ENCODE results near the gene SORBS2.

DNA sequence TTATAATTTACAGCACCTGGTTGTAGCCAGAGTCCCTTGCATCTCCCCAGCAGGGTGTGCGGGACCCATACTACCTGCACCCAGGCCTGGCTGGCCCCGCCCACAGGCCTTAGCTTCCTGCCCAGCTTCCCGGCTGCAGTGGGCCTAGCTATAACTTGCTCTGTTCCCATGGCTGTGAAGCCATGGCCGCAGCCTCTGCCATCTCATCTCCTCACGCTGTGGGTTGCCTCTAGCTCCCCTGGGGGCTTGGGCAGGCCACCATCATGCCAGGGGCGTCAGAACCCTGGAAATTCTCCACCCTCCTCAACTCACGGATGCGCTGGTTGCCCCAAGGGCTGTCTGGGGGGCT lies 26.1 kb upstream of the SORBS2 start:
- TF ChIP-seq, protein P1, sequence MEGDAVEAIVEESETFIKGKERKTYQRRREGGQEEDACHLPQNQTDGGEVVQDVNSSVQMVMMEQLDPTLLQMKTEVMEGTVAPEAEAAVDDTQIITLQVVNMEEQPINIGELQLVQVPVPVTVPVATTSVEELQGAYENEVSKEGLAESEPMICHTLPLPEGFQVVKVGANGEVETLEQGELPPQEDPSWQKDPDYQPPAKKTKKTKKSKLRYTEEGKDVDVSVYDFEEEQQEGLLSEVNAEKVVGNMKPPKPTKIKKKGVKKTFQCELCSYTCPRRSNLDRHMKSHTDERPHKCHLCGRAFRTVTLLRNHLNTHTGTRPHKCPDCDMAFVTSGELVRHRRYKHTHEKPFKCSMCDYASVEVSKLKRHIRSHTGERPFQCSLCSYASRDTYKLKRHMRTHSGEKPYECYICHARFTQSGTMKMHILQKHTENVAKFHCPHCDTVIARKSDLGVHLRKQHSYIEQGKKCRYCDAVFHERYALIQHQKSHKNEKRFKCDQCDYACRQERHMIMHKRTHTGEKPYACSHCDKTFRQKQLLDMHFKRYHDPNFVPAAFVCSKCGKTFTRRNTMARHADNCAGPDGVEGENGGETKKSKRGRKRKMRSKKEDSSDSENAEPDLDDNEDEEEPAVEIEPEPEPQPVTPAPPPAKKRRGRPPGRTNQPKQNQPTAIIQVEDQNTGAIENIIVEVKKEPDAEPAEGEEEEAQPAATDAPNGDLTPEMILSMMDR (IDR thresholded peaks at IDR 0.05) = no peak
- TF ChIP-seq POLR2A (IDR thresholded peaks at IDR 0.05) = no peak

Data from thyroid gland (tissue), 4 donors.